ENCODE data around the gene ATP11A. TPM values are rescaled to one million over a fixed set of nuclear protein-coding genes. Genes with fewer than 3 reads are reported as not detected.

The ATP11A gene
- total RNA-seq, 1 experiment from 2014 or later, result 65.3 TPM

- no peaks in the 10 kb centered on the region for H3K79me1 ChIP-seq (ENCODE audit: insufficient read depth, low read depth, low read length, poor library complexity, severe bottlenecking)
- Mint-ChIP-seq H3K27me3 (ENCODE audit: low read depth) (peaks cover 21% of the 10 kb centered on the region), H3K27ac (peak overlapping the region; percentile 28 to 76 (median 41); a peak in 4 of 7 replicates), H3K9me3 (peaks cover 16 to 19% of the 10 kb centered on the region in 2 experiments), H3K4me3 (no peak overlapping the region), H3K36me3 (ENCODE audit: insufficient read depth in 1 of 3, low read depth in 3 of 3) (peaks cover 35 to 47% (median 44%) of the 10 kb centered on the region in 3 experiments), H3K4me1 (peaks cover 73 to 79% of the 10 kb centered on the region in 2 experiments)
- no peak overlapping the region for H4K8ac ChIP-seq (replicated peaks; ENCODE audit: insufficient read length, low read depth, low read length)
- no peak overlapping the region for H3K18ac ChIP-seq (ENCODE audit: insufficient read length, low read depth, low read length)
- H3K56ac ChIP-seq (ENCODE audit: insufficient read length, low read depth, low read length), result no peak overlapping the region
- no peaks in the 10 kb centered on the region for H3K27me3 ChIP-seq (ENCODE audit: insufficient read depth, low read length)
- DNase-seq, result peak; percentile 27
- peaks cover 7% of the 10 kb centered on the region; the same call in 1 of the 2 replicates for H3K4me1 ChIP-seq (ENCODE audit: insufficient read depth, low read length)
- no peak overlapping the region for H3K9ac ChIP-seq (ENCODE audit: extremely low read depth, insufficient read length, low read length)
- H3K14ac ChIP-seq (ENCODE audit: insufficient read depth, low read length), result no peak overlapping the region; the same call in 1 of the 2 replicates
- H2BK5ac ChIP-seq (ENCODE audit: insufficient read length, low read length), result no peak overlapping the region
- no peak overlapping the region for H2AK5ac ChIP-seq (ENCODE audit: insufficient read length, low read length)
- no peaks in the 10 kb centered on the region for H3K9me3 ChIP-seq (ENCODE audit: control insufficient read depth, low read depth, low read length)
- H3T11ph ChIP-seq (ENCODE audit: low read length), result no peak overlapping the region
- H4K5ac ChIP-seq (ENCODE audit: insufficient read length, low read depth, low read length), result no peak overlapping the region
- no peaks in the 10 kb centered on the region for H3K23me2 ChIP-seq (ENCODE audit: insufficient read length, low read depth, low read length, poor library complexity, severe bottlenecking)
- WGBS (ENCODE audit: extremely low coverage, insufficient read length, low lambda C conversion rate), result no CpG with 5 or more reads among the region's 8 CpGs
- H4K20me1 ChIP-seq (ENCODE audit: control insufficient read depth, insufficient read depth, insufficient read length), result no peaks in the 10 kb centered on the region
- no peak overlapping the region for H2BK12ac ChIP-seq (ENCODE audit: insufficient read length, low read depth, low read length)
- no peak overlapping the region for H3K4me2 ChIP-seq (ENCODE audit: insufficient read depth, insufficient read length, low read length)
- H2BK15ac ChIP-seq (ENCODE audit: low read depth, low read length), result no peak overlapping the region
- TF ChIP-seq CTCF (conservative IDR thresholded peaks at IDR 0.05), result no peak
- H2BK20ac ChIP-seq (ENCODE audit: low read depth, low read length, poor library complexity, severe bottlenecking), result no peak overlapping the region
- no peak overlapping the region for H3K27ac ChIP-seq (ENCODE audit: insufficient read length, low read depth, low read length)
- H2BK120ac ChIP-seq (ENCODE audit: low read depth, low read length, poor library complexity, severe bottlenecking), result no peak overlapping the region
- H3K4ac ChIP-seq (ENCODE audit: low read depth, low read length), result no peak overlapping the region
- H4K91ac ChIP-seq (ENCODE audit: insufficient read length, low read depth, low read length), result no peak overlapping the region
- no peak overlapping the region for H2AFZ ChIP-seq (ENCODE audit: low read length)
- no peak overlapping the region for H3K23ac ChIP-seq (ENCODE audit: insufficient read length, low read depth, low read length)
- no peaks in the 10 kb centered on the region; the same call in 1 of the 2 replicates for H3K79me2 ChIP-seq (ENCODE audit: insufficient read depth, low read length)
These were observed 213.3 kb downstream of the ATP11A start for GRCh38 chr13:112903071-112903577.

Data from H9 (cell line).